Thyroid gland (tissue), 4 donors: ENCODE data around the gene ZNF783.

Experiments
- CTCF ChIP-seq, 6 experiments: fragments of 200-600 bp in 3 of 6; fragments of 450-650 bp in 3 of 6; sonication (generic) in 3 of 6; IDR thresholded peaks; one replicate each; pipeline ENCODE4 v1.5.1; 2016 to 2019; ENCODE audit warnings: antibody characterized with exemption in 6 of 6, mild to moderate bottlenecking in 2 of 6, inconsistent platforms in 1 of 6, moderate library complexity in 1 of 6
- POLR2A ChIP-seq, 2 donors: fragments of 450-650 bp; IDR thresholded peaks; one replicate each; pipeline ENCODE4 v1.6.1; 2017; ENCODE audit warnings: antibody characterized with exemption in 2 of 2, mild to moderate bottlenecking in 2 of 2, moderate library complexity in 1 of 2

- TF ChIP-seq CTCF (IDR thresholded peaks at IDR 0.05) (no peak), POLR2A (IDR thresholded peaks at IDR 0.05) (no peak)
Observed at GRCh38 chr7:149214020-149214720, 47.8 kb upstream of the ZNF783 start.
